RWPE1 (cell line): ENCODE results near the gene MPPED2.

Experiments used
- CTCF ChIA-PET: fragments of 350-600 bp; sonication (Branson Sonifier 250); formaldehyde crosslinking; extraction: SDS; loops from one replicate; lab custom pipeline; 2021; lab: Yijun Ruan, JAX
- POLR2A ChIA-PET: fragments of 400-600 bp; formaldehyde crosslinking; extraction: SDS; loops from one replicate; lab custom pipeline; 2020; ENCODE audit warnings: antibody characterized with exemption; ENCODE audit not compliant: low non-redundant PET; lab: Yijun Ruan, JAX
- DNase-seq: peaks from one replicate; pipeline ENCODE4 v3.0.0; 2012; ENCODE audit warnings: low spot score
- H3K27ac ChIP-seq: fragments of 450-650 bp; 2 replicates; pipeline ENCODE4 v1.5.1; 2017
- CTCF ChIP-seq: fragments of 450-650 bp; conservative IDR thresholded peaks from 2 replicates; pipeline ENCODE4 v1.5.1; 2017; ENCODE audit warnings: low read depth, mild to moderate bottlenecking

The MPPED2 gene

GRCh38 chr11:30553521-30554110, 32.5 kb downstream of the MPPED2 start:
- no peak for TF ChIP-seq CTCF
- no peak overlapping the region for H3K27ac ChIP-seq
- ChIA-PET POLR2A (no interaction called here), CTCF (no interaction called here)
- no peak for DNase-seq

GRCh38 chr11:30552839-30553238, 33.3 kb downstream of the MPPED2 start:
- no peak for DNase-seq
- TF ChIP-seq CTCF = no peak
- CTCF ChIA-PET = no interaction called here
- no peak overlapping the region for H3K27ac ChIP-seq
- POLR2A ChIA-PET = no interaction called here

GRCh38 chr11:30550022-30550542, 36.1 kb downstream of the MPPED2 start:
- ChIA-PET POLR2A (no interaction called here), CTCF (no interaction called here)
- DNase-seq = no peak
- no peak for TF ChIP-seq CTCF
- H3K27ac ChIP-seq = no peak overlapping the region

- TF ChIP-seq CTCF = no peak
- CTCF ChIA-PET = no interaction called here
- no peak for DNase-seq
- no peak overlapping the region for H3K27ac ChIP-seq
- POLR2A ChIA-PET = no interaction called here
Observed at GRCh38 chr11:30549565-30549964, 36.6 kb downstream of the MPPED2 start.

- POLR2A ChIA-PET = no interaction called here
- CTCF ChIA-PET = no interaction called here
- no peak overlapping the region for H3K27ac ChIP-seq
- DNase-seq = no peak
- TF ChIP-seq CTCF = no peak
Observed at GRCh38 chr11:30546334-30546733, 39.8 kb downstream of the MPPED2 start.

- no peak for TF ChIP-seq CTCF
- no peak for DNase-seq
- H3K27ac ChIP-seq = no peak overlapping the region
- ChIA-PET CTCF (no interaction called here), POLR2A (no interaction called here)
Observed at GRCh38 chr11:30545507-30545906, 40.6 kb downstream of the MPPED2 start.
